Tongue (tissue), 2 donors: Measurements from ENCODE around the gene ADAT3. TPM values are rescaled to one million over a fixed set of nuclear protein-coding genes. Genes with fewer than 3 reads are reported as not detected.
A peak's percentile ranks its signal among the peaks of the same experiment; 100 is the strongest.

Experiments used
- DNase-seq: peaks from one replicate; pipeline ENCODE4 v3.0.0-alpha.2; 2015
- total RNA-seq: library from RNA; depleted of rRNA; stranded (reverse); fragments of >200 nt; gene quantifications from one replicate; pipeline ENCODE4 v1.2.3, GENCODE V29; 2014

ADAT3 gene
- total RNA-seq: 2.8 TPM

GRCh38 chr19:1905110-1905862, at the start of gene ADAT3, which contains the start of gene SCAMP4:
Gene ADAT3 (plus strand): TSS chr19:1905399. CDS start chr19:1912048, 6,649 bp downstream.
Gene SCAMP4 (plus strand): TSS chr19:1905399. CDS start chr19:1915020, 9,621 bp downstream.
- DNase-seq: peak; percentile 99

GRCh38 chr19:1855828-1856255, 49.4 kb upstream of the ADAT3 start:
- DNase-seq: no peak

- DNase-seq: peak; percentile 73
Measured at GRCh38 chr19:1856345-1856697, 48.9 kb upstream of the ADAT3 start.

- DNase-seq: peak; percentile 87
Measured at GRCh38 chr19:1856698-1857603, 48.2 kb upstream of the ADAT3 start.

- DNase-seq: no peak
Measured at GRCh38 chr19:1857648-1858326, 47.4 kb upstream of the ADAT3 start.

- no peak for DNase-seq
Measured at GRCh38 chr19:1858412-1859081, 46.7 kb upstream of the ADAT3 start.

- DNase-seq: no peak
Measured at GRCh38 chr19:1859331-1859781, 45.8 kb upstream of the ADAT3 start.

GRCh38 chr19:1860042-1860775, 45.0 kb upstream of the ADAT3 start:
- peak; percentile 95 for DNase-seq

- no peak for DNase-seq
Measured at GRCh38 chr19:1860821-1861598, 44.2 kb upstream of the ADAT3 start.

GRCh38 chr19:1861599-1862031, 43.6 kb upstream of the ADAT3 start:
- no peak for DNase-seq

GRCh38 chr19:1862068-1862423, 43.2 kb upstream of the ADAT3 start:
- DNase-seq: no peak

GRCh38 chr19:1862424-1863327, 42.5 kb upstream of the ADAT3 start:
- DNase-seq: no peak

- no peak for DNase-seq
Measured at GRCh38 chr19:1863328-1863637, 41.9 kb upstream of the ADAT3 start, which contains the start of gene KLF16. Gene KLF16 (minus strand): TSS chr19:1863579. CDS start chr19:1863497, 82 bp downstream.

GRCh38 chr19:1863638-1864479, 41.3 kb upstream of the ADAT3 start:
- DNase-seq: peak; percentile 96

- DNase-seq: peak; percentile 73
Measured at GRCh38 chr19:1864480-1865171, 40.6 kb upstream of the ADAT3 start.

GRCh38 chr19:1865172-1866010, 39.8 kb upstream of the ADAT3 start:
- DNase-seq: no peak
